ENCODE results near the gene RAB39A.

Gene RAB39A

GRCh38 chr11:107928767-107929507 is 689 bp downstream of the RAB39A start:
- peaks cover 25 to 27% of the 10 kb centered on the region in 2 experiments for H3K27me3 ChIP-seq (ENCODE audit: control insufficient read depth in 1 of 2, insufficient read depth in 1 of 2, low read length in 2 of 2)
- H4K8ac ChIP-seq (ENCODE audit: low read length): no peak overlapping the region

DNA sequence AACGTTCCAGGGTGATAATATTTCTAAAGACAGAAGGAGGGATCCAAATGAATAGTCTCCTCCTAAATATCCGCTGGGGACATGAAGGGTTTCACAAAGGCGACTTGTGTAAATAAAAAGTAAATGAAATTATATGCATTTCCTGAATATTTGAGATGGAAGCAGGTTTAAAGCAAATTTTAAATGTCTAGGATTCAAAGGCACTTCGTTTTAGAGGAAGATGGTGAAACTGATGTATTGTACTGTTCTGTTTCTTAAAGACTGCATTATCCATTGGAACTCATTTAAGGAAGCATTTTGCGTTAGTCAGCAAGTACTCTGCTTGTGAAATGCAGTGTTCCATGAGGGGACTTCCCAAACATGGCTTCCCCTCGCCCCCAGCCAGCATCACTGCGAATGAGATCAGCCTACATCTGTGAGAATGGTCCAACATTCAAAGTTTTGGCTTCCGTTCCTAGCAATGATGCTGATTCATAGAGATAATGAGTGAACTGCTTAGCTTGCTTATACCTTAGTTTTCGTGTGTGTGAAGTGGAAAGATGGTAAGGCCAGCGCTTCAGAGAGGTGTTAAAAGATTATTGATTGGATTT is 1.5 kb downstream of the RAB39A start:
- H3K4ac ChIP-seq (ENCODE audit: low read depth in 1 of 2, low read length in 2 of 2): no peak overlapping the region
- peaks cover 14% of the 10 kb centered on the region for H3K4me1 ChIP-seq (ENCODE audit: control insufficient read depth, insufficient read depth, low read depth, low read length)
- no peak overlapping the region for H3K9ac ChIP-seq (ENCODE audit: low read length)
- no peak overlapping the region for H2AFZ ChIP-seq (ENCODE audit: low read depth, low read length)
- no peak overlapping the region for H3K18ac ChIP-seq (ENCODE audit: low read depth in 1 of 2, low read length in 2 of 2)
- no peak overlapping the region for H3K4me3 ChIP-seq (ENCODE audit: insufficient read depth in 1 of 2, low read depth in 1 of 2, low read length in 2 of 2)
- 60% methylated on average over 10 of the region's 10 CpGs for WGBS
- no peak overlapping the region for H3K4me2 ChIP-seq (ENCODE audit: low read length, poor library complexity, severe bottlenecking)
- no peak for DNase-seq
- no peak overlapping the region for H2BK120ac ChIP-seq (ENCODE audit: low read depth, low read length)
- H2BK12ac ChIP-seq (ENCODE audit: low read length in 2 of 2): no peak overlapping the region
- no peaks in the 10 kb centered on the region for H3K79me1 ChIP-seq (replicated peaks; ENCODE audit: low read length, poor library complexity, severe bottlenecking)
- H3K14ac ChIP-seq (ENCODE audit: low read length in 2 of 2): no peak overlapping the region
- no peak overlapping the region for H3K27ac ChIP-seq (ENCODE audit: low read length, poor library complexity, severe bottlenecking)
- peaks cover 21 to 24% of the 10 kb centered on the region in 2 experiments for H3K27me3 ChIP-seq (ENCODE audit: control insufficient read depth in 1 of 2, insufficient read depth in 1 of 2, low read length in 2 of 2)
- no peak overlapping the region for H2BK5ac ChIP-seq (ENCODE audit: low read depth, low read length, poor library complexity, severe bottlenecking)
- no peak overlapping the region for H2AK5ac ChIP-seq (ENCODE audit: low read length, severe bottlenecking)
- no peaks in the 10 kb centered on the region for H3K36me3 ChIP-seq (ENCODE audit: control insufficient read depth in 1 of 2, insufficient read depth in 2 of 2, low read depth in 1 of 2, low read length in 2 of 2)
- H2BK15ac ChIP-seq (ENCODE audit: low read depth, poor library complexity, severe bottlenecking): no peak overlapping the region
- no peak overlapping the region for H4K91ac ChIP-seq (ENCODE audit: low read length)
- H3K23ac ChIP-seq (ENCODE audit: low read length in 2 of 2): no peak overlapping the region
- H4K8ac ChIP-seq (ENCODE audit: low read length): no peak overlapping the region
- no peaks in the 10 kb centered on the region for H3K9me3 ChIP-seq (ENCODE audit: control insufficient read depth, low read length)

More at GRCh38 chr11:107928767-107929507, 689 bp downstream of the RAB39A start:
- H2AK5ac ChIP-seq (ENCODE audit: low read length, severe bottlenecking): no peak overlapping the region
- peaks cover 14% of the 10 kb centered on the region for H3K4me1 ChIP-seq (ENCODE audit: control insufficient read depth, insufficient read depth, low read depth, low read length)
- H2AFZ ChIP-seq (ENCODE audit: low read depth, low read length): no peak overlapping the region
- H3K4me2 ChIP-seq (ENCODE audit: low read length, poor library complexity, severe bottlenecking): peak overlapping the region; percentile 81
- H3K36me3 ChIP-seq (ENCODE audit: control insufficient read depth in 1 of 2, insufficient read depth in 2 of 2, low read depth in 1 of 2, low read length in 2 of 2): no peaks in the 10 kb centered on the region
- no peak overlapping the region for H3K4ac ChIP-seq (ENCODE audit: low read depth in 1 of 2, low read length in 2 of 2)
- peak overlapping the region; percentile 16 for H2BK15ac ChIP-seq (ENCODE audit: low read depth, poor library complexity, severe bottlenecking)
- no peaks in the 10 kb centered on the region for H3K9me3 ChIP-seq (ENCODE audit: control insufficient read depth, low read length)
- no peak overlapping the region for H4K91ac ChIP-seq (ENCODE audit: low read length)
- no peak overlapping the region for H3K9ac ChIP-seq (ENCODE audit: low read length)
- H2BK5ac ChIP-seq (ENCODE audit: low read depth, low read length, poor library complexity, severe bottlenecking): no peak overlapping the region
- H3K23ac ChIP-seq (ENCODE audit: low read length in 2 of 2): peak overlapping the region in 1 of 2 experiments; percentile 56
- DNase-seq: no peak
- H3K27ac ChIP-seq (ENCODE audit: low read length, poor library complexity, severe bottlenecking): no peak overlapping the region
- no peak overlapping the region for H3K14ac ChIP-seq (ENCODE audit: low read length in 2 of 2)
- peak overlapping the region; percentile 51 to 73 for H3K4me3 ChIP-seq (ENCODE audit: insufficient read depth in 1 of 2, low read depth in 1 of 2, low read length in 2 of 2)
- H3K79me1 ChIP-seq (replicated peaks; ENCODE audit: low read length, poor library complexity, severe bottlenecking): no peaks in the 10 kb centered on the region
- no peak overlapping the region for H3K18ac ChIP-seq (ENCODE audit: low read depth in 1 of 2, low read length in 2 of 2)
- no peak overlapping the region for H2BK120ac ChIP-seq (ENCODE audit: low read depth, low read length)
- WGBS: 1% methylated on average over 41 of the region's 41 CpGs
- no peak overlapping the region for H2BK12ac ChIP-seq (ENCODE audit: low read length in 2 of 2)

- WGBS: 71% methylated on average over 1 of the region's 7 CpGs
- Histone ChIP-seq H3K4me2 (ENCODE audit: low read length, poor library complexity, severe bottlenecking) (no peak overlapping the region), H2AK5ac (ENCODE audit: low read length, severe bottlenecking) (no peak overlapping the region), H3K27me3 (ENCODE audit: control insufficient read depth in 1 of 2, insufficient read depth in 1 of 2, low read length in 2 of 2) (peaks cover 18 to 19% of the 10 kb centered on the region in 2 experiments), H2BK5ac (ENCODE audit: low read depth, low read length, poor library complexity, severe bottlenecking) (no peak overlapping the region), H3K4me1 (ENCODE audit: control insufficient read depth, insufficient read depth, low read depth, low read length) (peaks cover 14% of the 10 kb centered on the region), H2AFZ (ENCODE audit: low read depth, low read length) (no peak overlapping the region), H4K8ac (ENCODE audit: low read length) (no peak overlapping the region), H2BK120ac (ENCODE audit: low read depth, low read length) (no peak overlapping the region), H3K18ac (ENCODE audit: low read depth in 1 of 2, low read length in 2 of 2) (no peak overlapping the region), H3K9me3 (ENCODE audit: control insufficient read depth, low read length) (no peaks in the 10 kb centered on the region), H3K4ac (ENCODE audit: low read depth in 1 of 2, low read length in 2 of 2) (no peak overlapping the region), H3K4me3 (ENCODE audit: insufficient read depth in 1 of 2, low read depth in 1 of 2, low read length in 2 of 2) (no peak overlapping the region), H3K14ac (ENCODE audit: low read length in 2 of 2) (no peak overlapping the region), H3K79me1 (replicated peaks; ENCODE audit: low read length, poor library complexity, severe bottlenecking) (no peaks in the 10 kb centered on the region), H3K9ac (ENCODE audit: low read length) (no peak overlapping the region), H3K27ac (ENCODE audit: low read length, poor library complexity, severe bottlenecking) (no peak overlapping the region), H4K91ac (ENCODE audit: low read length) (no peak overlapping the region), H2BK15ac (ENCODE audit: low read depth, poor library complexity, severe bottlenecking) (no peak overlapping the region), H3K36me3 (ENCODE audit: control insufficient read depth in 1 of 2, insufficient read depth in 2 of 2, low read depth in 1 of 2, low read length in 2 of 2) (no peaks in the 10 kb centered on the region), H3K23ac (ENCODE audit: low read length in 2 of 2) (no peak overlapping the region), H2BK12ac (ENCODE audit: low read length in 2 of 2) (no peak overlapping the region)
- DNase-seq: no peak
These were observed 3.0 kb downstream of the RAB39A start for GRCh38 chr11:107931206-107931605.

DNA sequence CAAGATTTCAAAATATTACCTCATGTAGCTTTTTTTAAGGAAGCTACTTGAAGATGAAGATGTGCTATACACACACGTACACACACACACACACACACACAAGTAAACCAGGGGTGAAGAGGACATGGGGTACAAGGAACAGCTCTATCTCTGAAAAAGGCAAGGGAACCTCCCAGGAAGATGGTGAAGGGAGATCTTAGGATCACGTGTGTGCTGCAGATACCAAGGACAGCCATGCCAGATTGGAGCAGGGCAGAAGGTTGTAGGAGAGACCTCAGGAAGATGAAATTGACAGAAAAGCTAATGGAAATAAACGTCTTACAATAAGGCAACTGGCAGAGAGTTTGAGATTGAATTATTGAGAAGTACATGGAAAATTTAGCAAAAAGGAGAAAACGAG is 19.7 kb downstream of the RAB39A start:
- no peak overlapping the region for H4K91ac ChIP-seq (ENCODE audit: low read length)
- H3K27me3 ChIP-seq (ENCODE audit: control insufficient read depth in 1 of 2, insufficient read depth in 1 of 2, low read length in 2 of 2): peaks cover 0 to 3% of the 10 kb centered on the region in 2 experiments
- no peak overlapping the region for H2BK12ac ChIP-seq (ENCODE audit: low read length in 2 of 2)
- H2BK5ac ChIP-seq (ENCODE audit: low read depth, low read length, poor library complexity, severe bottlenecking): no peak overlapping the region
- WGBS: 69% methylated on average over 3 of the region's 4 CpGs
- no peak for DNase-seq
- no peaks in the 10 kb centered on the region for H3K4me1 ChIP-seq (ENCODE audit: control insufficient read depth, insufficient read depth, low read depth, low read length)
- H2BK15ac ChIP-seq (ENCODE audit: low read depth, poor library complexity, severe bottlenecking): no peak overlapping the region
- H3K4me3 ChIP-seq (ENCODE audit: insufficient read depth in 1 of 2, low read depth in 1 of 2, low read length in 2 of 2): no peak overlapping the region
- H3K27ac ChIP-seq (ENCODE audit: low read length, poor library complexity, severe bottlenecking): no peak overlapping the region
- H2BK120ac ChIP-seq (ENCODE audit: low read depth, low read length): no peak overlapping the region
- H3K36me3 ChIP-seq (ENCODE audit: control insufficient read depth in 1 of 2, insufficient read depth in 2 of 2, low read depth in 1 of 2, low read length in 2 of 2): no peaks in the 10 kb centered on the region
- no peak overlapping the region for H3K4ac ChIP-seq (ENCODE audit: low read depth in 1 of 2, low read length in 2 of 2)
- H3K14ac ChIP-seq (ENCODE audit: low read length in 2 of 2): no peak overlapping the region
- no peak overlapping the region for H3K23ac ChIP-seq (ENCODE audit: low read length in 2 of 2)
- no peak overlapping the region for H3K4me2 ChIP-seq (ENCODE audit: low read length, poor library complexity, severe bottlenecking)
- H3K9ac ChIP-seq (ENCODE audit: low read length): no peak overlapping the region
- no peak overlapping the region for H2AFZ ChIP-seq (ENCODE audit: low read depth, low read length)
- no peak overlapping the region for H2AK5ac ChIP-seq (ENCODE audit: low read length, severe bottlenecking)
- H3K79me1 ChIP-seq (replicated peaks; ENCODE audit: low read length, poor library complexity, severe bottlenecking): no peaks in the 10 kb centered on the region
- no peak overlapping the region for H4K8ac ChIP-seq (ENCODE audit: low read length)
- no peaks in the 10 kb centered on the region for H3K9me3 ChIP-seq (ENCODE audit: control insufficient read depth, low read length)
- H3K18ac ChIP-seq (ENCODE audit: low read depth in 1 of 2, low read length in 2 of 2): no peak overlapping the region

All from mesenchymal stem cell (in vitro differentiated cells and primary cell).